K562 (cell line): ENCODE results near the gene GPC2. TPM values are rescaled to one million over a fixed set of nuclear protein-coding genes. Genes with fewer than 3 reads are reported as not detected.

Source experiments
- ATAC-seq: fragments of 200-7000 bp; cut with Tn5 transposase; 3 replicates; pipeline ENCODE4 v1.9.1; 2020; ENCODE audit warnings: moderate library complexity
- BruUV-seq: library from RNA; stranded (reverse); fragments of 400-500 nt; replicated peaks from 2 replicates; lab custom pipeline; 2021; lab: Mats Ljungman, UMichigan
- CTCF ChIA-PET: fragments of 300-600 bp; formaldehyde crosslinking; extraction: SDS; loops from one replicate; lab custom pipeline; 2021; ENCODE audit warnings: low intra/inter-chr PET ratio; lab: Yijun Ruan, JAX
- POLR2A ChIA-PET: fragments of 300-600, 350-650 bp; sonication (Branson Sonifier 250); formaldehyde crosslinking; extraction: SDS; loops from one replicate; lab custom pipeline; 2021; ENCODE audit warnings: antibody characterized with exemption, inconsistent platforms; lab: Yijun Ruan, JAX
- DNase-seq, 4 experiments: peaks; one replicate each; pipeline versions ENCODE4 v3.0.0 to v3.0.0-alpha.2; 2011 to 2018; ENCODE audit warnings: low spot score in 3 of 4, mixed read lengths in 3 of 4; ENCODE audit errors: extremely low read depth in 1 of 4
- FAIRE-seq: peaks from 2 replicates; lab custom pipeline; 2011; peaks lifted over from hg19 to GRCh38; lab: Jason Lieb, UNC
- H2AFZ ChIP-seq: 2 replicates; pipeline ENCODE4 v1.6.0; 2011; ENCODE audit warnings: low read depth, low read length, control low read depth, inconsistent platforms
- H3K27ac ChIP-seq: fragments of 200-600 bp; 3 replicates; pipeline ENCODE4 v1.8.0; 2011; ENCODE audit warnings: low read depth, mild to moderate bottlenecking, control low read depth, inconsistent platforms, low read length, moderate library complexity, mixed read lengths; ENCODE audit errors: extremely low read depth
- H3K27me3 ChIP-seq, 2 experiments: fragments of 300-600 bp in 1 of 2; 2 replicates in 1 of 2; 3 replicates in 1 of 2; pipeline versions ENCODE4 v1.6.0 to v1.8.0; 2011; ENCODE audit warnings: inconsistent platforms in 2 of 2, low read length in 2 of 2, mild to moderate bottlenecking in 1 of 2, mixed read lengths in 1 of 2, moderate library complexity in 1 of 2; ENCODE audit not compliant: control insufficient read depth in 2 of 2, insufficient read depth in 2 of 2
- H3K36me3 ChIP-seq: fragments of 300-600 bp; 3 replicates; pipeline ENCODE4 v1.8.0; 2011; ENCODE audit warnings: mild to moderate bottlenecking, low read length, inconsistent platforms; ENCODE audit not compliant: control insufficient read depth, insufficient read depth
- H3K4me1 ChIP-seq, 2 experiments: fragments of 200-600 bp in 1 of 2; replicated peaks in 1 of 2; 2 replicates in 1 of 2; 3 replicates in 1 of 2; pipeline versions ENCODE4 v1.5.1 to v1.8.0; 2011; ENCODE audit warnings: inconsistent platforms in 2 of 2, low read length in 2 of 2, mild to moderate bottlenecking in 1 of 2, mixed read lengths in 1 of 2, moderate library complexity in 1 of 2; ENCODE audit not compliant: control insufficient read depth in 2 of 2, insufficient read depth in 2 of 2
- H3K4me2 ChIP-seq: 2 replicates; pipeline ENCODE4 v1.6.1; 2011; ENCODE audit warnings: low read length, control low read depth, inconsistent platforms, mixed read lengths; ENCODE audit not compliant: insufficient read depth
- H3K4me3 ChIP-seq: fragments of 200-600 bp; sonication (generic), shearing (Covaris generic); 2 replicates; pipeline ENCODE4 v1.5.1; 2016; ENCODE audit warnings: control low read depth, inconsistent platforms
- H3K79me2 ChIP-seq: fragments of 200-600 bp; 3 replicates; pipeline ENCODE4 v1.8.0; 2011; ENCODE audit warnings: low read length, inconsistent platforms; ENCODE audit not compliant: control insufficient read depth, insufficient read depth
- H3K9ac ChIP-seq, 2 experiments: 2 replicates each; pipeline versions ENCODE4 v1.6.0 to v1.6.1; 2011; ENCODE audit warnings: low read depth in 2 of 2, low read length in 2 of 2, control low read depth in 1 of 2, inconsistent platforms in 1 of 2, mild to moderate bottlenecking in 1 of 2, mixed read lengths in 1 of 2; ENCODE audit not compliant: insufficient read depth in 1 of 2
- H3K9me1 ChIP-seq: one replicate; pipeline ENCODE4 v1.6.0; 2011; ENCODE audit warnings: inconsistent platforms, mild to moderate bottlenecking, low read length, moderate library complexity; ENCODE audit not compliant: control insufficient read depth, insufficient read depth
- H3K9me3 ChIP-seq: replicated peaks from 2 replicates; pipeline ENCODE4 v1.5.1; 2011; ENCODE audit warnings: low read depth, low read length, inconsistent platforms; ENCODE audit not compliant: control insufficient read depth, insufficient read depth
- H4K20me1 ChIP-seq: replicated peaks from 2 replicates; pipeline ENCODE4 v1.6.1; 2011; ENCODE audit warnings: low read length, inconsistent platforms, mixed read lengths; ENCODE audit not compliant: control insufficient read depth, insufficient read depth
- CBFA2T3 ChIP-seq: fragments of 450-650 bp; IDR thresholded peaks from 2 replicates; pipeline ENCODE4 v1.6.1; 2017
- CTBP1 ChIP-seq: fragments of 450-650 bp; IDR thresholded peaks from 2 replicates; pipeline ENCODE4 v1.6.1; 2016; ENCODE audit warnings: borderline replicate concordance
- DPF2 ChIP-seq: fragments of 450-650 bp; IDR thresholded peaks from 2 replicates; pipeline ENCODE4 v1.6.1; 2016
- E2F3 ChIP-seq: fragments of 250-450 bp; sonication (Bioruptor Pico); IDR thresholded peaks from 2 replicates; pipeline ENCODE4 v1.4.0; 2020; ENCODE audit warnings: mild to moderate bottlenecking
- NFIC ChIP-seq: fragments of 450-650 bp; IDR thresholded peaks from 2 replicates; pipeline ENCODE4 v1.6.1; 2017; ENCODE audit warnings: mild to moderate bottlenecking, inconsistent platforms
- SOX6 ChIP-seq: fragments of 450-650 bp; IDR thresholded peaks from 2 replicates; pipeline ENCODE4 v1.6.1; 2014; ENCODE audit warnings: mild to moderate bottlenecking
- SPI1 ChIP-seq: IDR thresholded peaks from 2 replicates; pipeline ENCODE4 v1.6.1; 2011; ENCODE audit warnings: low read depth, low read length, control low read depth, borderline replicate concordance
- TEAD4 ChIP-seq, 2 experiments: sonication (generic) in 1 of 2; formaldehyde crosslinking in 1 of 2; IDR thresholded peaks; 2 replicates each; pipeline versions ENCODE4 v1.6.1 to v1.8.0; 2012 to 2022; ENCODE audit warnings: borderline replicate concordance in 1 of 2, inconsistent platforms in 1 of 2, low read length in 1 of 2, mild to moderate bottlenecking in 1 of 2, missing genetic modification reagents in 1 of 2
- YY1 ChIP-seq, 3 experiments: IDR thresholded peaks; 2 replicates each; pipeline ENCODE4 v1.6.1; 2011; ENCODE audit warnings: low read length in 2 of 3, mild to moderate bottlenecking in 2 of 3, moderate library complexity in 2 of 3, borderline replicate concordance in 1 of 3, control low read depth in 1 of 3, low read depth in 1 of 3; ENCODE audit not compliant: insufficient read depth in 3 of 3, insufficient replicate concordance in 2 of 3, control insufficient read depth in 1 of 3, insufficient read length in 1 of 3; ENCODE audit errors: extremely low read depth in 1 of 3
- ZBTB7A ChIP-seq: IDR thresholded peaks from 2 replicates; pipeline ENCODE4 v1.6.1; 2011; ENCODE audit warnings: low read depth, mild to moderate bottlenecking, low read length, moderate library complexity, borderline replicate concordance; ENCODE audit not compliant: control insufficient read depth
- ZFX ChIP-seq: sonication (generic); formaldehyde crosslinking; IDR thresholded peaks from 2 replicates; pipeline ENCODE4 v1.8.0; 2022; ENCODE audit warnings: mild to moderate bottlenecking, missing genetic modification reagents, moderate library complexity
- WGBS: fragments of 100-300 bp; shearing (Covaris generic); methylation state at CpG from one replicate; pipeline ENCODE4 v1.1.6; 2016; ENCODE audit warnings: low coverage, mixed read lengths; ENCODE audit not compliant: insufficient coverage; ENCODE audit errors: missing lambda C conversion rate; 5-methylcytosine and 5-hydroxymethylcytosine counted together
- in situ Hi-C: fragments of 300-500 bp; cut with MboI; formaldehyde crosslinking; loops from 4 replicates; pipeline ENCODE4 v1.15.0; 2018; ENCODE audit warnings: inconsistent platforms, mixed read lengths
- intact Hi-C: fragments of 100-400 bp; cut with micrococcal nuclease; formaldehyde crosslinking; loops from 2 replicates; pipeline ENCODE4 v1.14.2; 2022
- polyA plus RNA-seq, 8 experiments: library from polyadenylated mRNA; depleted of rRNA in 4 of 8; stranded (reverse) in 5 of 8; unstranded in 3 of 8; fragments of >200 nt; fragmentation: Nextera tagmentation in 2 of 8; fragmentation: Illumina TruSeq in 1 of 8; extraction: Ambion mirVana in 2 of 8; extraction: Trizol in 1 of 8; gene quantifications; 2 replicates each; pipeline versions ENCODE4 v1.2.1 to v1.2.3, GENCODE V29; 2011 to 2014; ENCODE audit warnings: inconsistent platforms in 1 of 8, missing spikeins in 1 of 8
- total RNA-seq, 7 experiments: library from RNA; depleted of rRNA in 6 of 7; stranded (reverse); fragments of >200 nt in 6 of 7; fragmentation: Illumina TruSeq in 2 of 7; extraction: Trizol in 2 of 7; gene quantifications; 2 replicates each; pipeline versions ENCODE4 v1.2.1 to v1.2.3, GENCODE V29; 2011 to 2021; ENCODE audit warnings: low replicate concordance in 1 of 7
- TF ChIP-seq, protein P1 (sequence below): fragments of 450-650 bp; IDR thresholded peaks from 2 replicates; pipeline ENCODE4 v1.6.1; 2018; ENCODE audit not compliant: partially characterized antibody
- TF ChIP-seq, protein P2 (sequence below): fragments of 450-650 bp; IDR thresholded peaks from 2 replicates; pipeline ENCODE4 v1.6.1; 2017; ENCODE audit warnings: antibody characterized with exemption, mild to moderate bottlenecking

GPC2 gene
- total and polyA plus RNA-seq, 9 of the 15 experiments (the other 6 are each of a cell fraction or from before 2014, with no cell fraction given) = 0.06 to 7.7 (median 1.4) TPM; not detected in 1

DNA sequence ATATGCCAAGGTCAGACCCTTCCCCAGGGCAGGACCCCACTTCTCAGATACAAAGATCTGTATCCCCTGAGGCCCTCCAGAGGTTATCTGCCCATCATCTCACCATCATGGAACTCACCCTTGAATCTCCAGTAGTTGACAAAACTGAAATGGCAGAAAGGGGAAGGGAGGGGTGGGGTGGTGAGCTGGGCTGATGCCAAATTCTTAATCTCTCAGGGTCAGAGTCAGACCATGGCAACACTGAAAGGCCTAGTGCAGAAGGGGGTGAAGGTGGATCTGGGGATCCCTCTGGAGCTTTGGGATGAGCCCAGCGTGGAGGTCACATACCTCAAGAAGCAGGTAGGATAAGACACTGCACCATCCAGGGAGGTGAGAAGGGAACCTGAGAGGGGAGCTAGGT, 54.6 kb downstream of the GPC2 start:
- ChIA-PET POLR2A (interaction anchor here (0.6 to 5.7 kb wide), 5 partner anchors 19 to 618 kb away, joined by 3 to 45 read pairs (median 3); partner anchors contain the start of genes AP4M1, MCM7 and ZNF3), CTCF (no interaction called here)
- Histone ChIP-seq H3K4me3 (no peak overlapping the region), H3K27me3 (no peaks in the 10 kb centered on the region), H4K20me1 (0 out of 2 replicates have a peak, but pooled peaks cover 4% of the 10 kb centered on the region), H3K4me1 (peaks cover 35 to 69% of the 10 kb centered on the region in 2 experiments), H3K27ac (peak overlapping the region; percentile 65), H3K9ac (peak overlapping the region in 1 of 2 experiments; percentile 85; a peak in 2 of 4 replicates), H3K9me1 (no peaks in the 10 kb centered on the region), H2AFZ (peak overlapping the region; percentile 71), H3K4me2 (peak overlapping the region; percentile 36), H3K36me3 (no peaks in the 10 kb centered on the region; the same call in 2 of the 3 replicates), H3K79me2 (peaks cover 36% of the 10 kb centered on the region), H3K9me3 (no peaks in the 10 kb centered on the region)
- FAIRE-seq (no peak), ATAC-seq (no peak), DNase-seq (peak in 3 of 4 experiments; percentile 21 to 71 (median 61))
- whole genome bisulfite sequencing = 64% methylated on average over 1 of the region's 1 CpG
- in situ Hi-C loops (no loop called here), intact Hi-C loops (no loop called here)
- BruUV-seq = no TSS peak
- TF ChIP-seq ZBTB7A (peak; percentile 37; the same call in 1 of the 2 replicates), E2F3 (CRISPR knock-in tag) (no peak), CBFA2T3 (0 out of 2 replicates have a peak, but pooled peaks have one; percentile 28), SPI1 (peak; percentile 73), SOX6 (no peak), DPF2 (peak; percentile 31; the same call in 1 of the 2 replicates), NFIC (peak; percentile 92), ZFX (no peak), CTBP1 (0 out of 2 replicates have a peak, but pooled peaks have one; percentile 37), YY1 (IDR thresholded peaks at IDR 0.05; ENCODE audit: borderline replicate concordance in 1 of 3, control insufficient read depth in 1 of 3, extremely low read depth in 1 of 3, insufficient read depth in 3 of 3, insufficient read length in 1 of 3, insufficient replicate concordance in 2 of 3, low read depth in 1 of 3, low read length in 2 of 3) (peak in 1 of 3 experiments; percentile 49), TEAD4 (IDR thresholded peaks at IDR 0.05; ENCODE audit: low read length) (peak; percentile 34; the same call in 1 of the 2 replicates), TEAD4 (CRISPR knock-in tag; IDR thresholded peaks at IDR 0.05; ENCODE audit: borderline replicate concordance) (no peak)
- TF ChIP-seq, protein P1, sequence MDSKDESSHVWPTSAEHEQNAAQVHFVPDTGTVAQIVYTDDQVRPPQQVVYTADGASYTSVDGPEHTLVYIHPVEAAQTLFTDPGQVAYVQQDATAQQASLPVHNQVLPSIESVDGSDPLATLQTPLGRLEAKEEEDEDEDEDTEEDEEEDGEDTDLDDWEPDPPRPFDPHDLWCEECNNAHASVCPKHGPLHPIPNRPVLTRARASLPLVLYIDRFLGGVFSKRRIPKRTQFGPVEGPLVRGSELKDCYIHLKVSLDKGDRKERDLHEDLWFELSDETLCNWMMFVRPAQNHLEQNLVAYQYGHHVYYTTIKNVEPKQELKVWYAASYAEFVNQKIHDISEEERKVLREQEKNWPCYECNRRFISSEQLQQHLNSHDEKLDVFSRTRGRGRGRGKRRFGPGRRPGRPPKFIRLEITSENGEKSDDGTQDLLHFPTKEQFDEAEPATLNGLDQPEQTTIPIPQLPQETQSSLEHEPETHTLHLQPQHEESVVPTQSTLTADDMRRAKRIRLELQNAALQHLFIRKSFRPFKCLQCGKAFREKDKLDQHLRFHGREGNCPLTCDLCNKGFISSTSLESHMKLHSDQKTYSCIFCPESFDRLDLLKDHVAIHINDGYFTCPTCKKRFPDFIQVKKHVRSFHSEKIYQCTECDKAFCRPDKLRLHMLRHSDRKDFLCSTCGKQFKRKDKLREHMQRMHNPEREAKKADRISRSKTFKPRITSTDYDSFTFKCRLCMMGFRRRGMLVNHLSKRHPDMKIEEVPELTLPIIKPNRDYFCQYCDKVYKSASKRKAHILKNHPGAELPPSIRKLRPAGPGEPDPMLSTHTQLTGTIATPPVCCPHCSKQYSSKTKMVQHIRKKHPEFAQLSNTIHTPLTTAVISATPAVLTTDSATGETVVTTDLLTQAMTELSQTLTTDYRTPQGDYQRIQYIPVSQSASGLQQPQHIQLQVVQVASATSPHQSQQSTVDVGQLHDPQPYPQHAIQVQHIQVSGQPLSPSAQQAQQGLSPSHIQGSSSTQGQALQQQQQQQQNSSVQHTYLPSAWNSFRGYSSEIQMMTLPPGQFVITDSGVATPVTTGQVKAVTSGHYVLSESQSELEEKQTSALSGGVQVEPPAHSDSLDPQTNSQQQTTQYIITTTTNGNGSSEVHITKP = peak; percentile 55
- TF ChIP-seq, protein P2, sequence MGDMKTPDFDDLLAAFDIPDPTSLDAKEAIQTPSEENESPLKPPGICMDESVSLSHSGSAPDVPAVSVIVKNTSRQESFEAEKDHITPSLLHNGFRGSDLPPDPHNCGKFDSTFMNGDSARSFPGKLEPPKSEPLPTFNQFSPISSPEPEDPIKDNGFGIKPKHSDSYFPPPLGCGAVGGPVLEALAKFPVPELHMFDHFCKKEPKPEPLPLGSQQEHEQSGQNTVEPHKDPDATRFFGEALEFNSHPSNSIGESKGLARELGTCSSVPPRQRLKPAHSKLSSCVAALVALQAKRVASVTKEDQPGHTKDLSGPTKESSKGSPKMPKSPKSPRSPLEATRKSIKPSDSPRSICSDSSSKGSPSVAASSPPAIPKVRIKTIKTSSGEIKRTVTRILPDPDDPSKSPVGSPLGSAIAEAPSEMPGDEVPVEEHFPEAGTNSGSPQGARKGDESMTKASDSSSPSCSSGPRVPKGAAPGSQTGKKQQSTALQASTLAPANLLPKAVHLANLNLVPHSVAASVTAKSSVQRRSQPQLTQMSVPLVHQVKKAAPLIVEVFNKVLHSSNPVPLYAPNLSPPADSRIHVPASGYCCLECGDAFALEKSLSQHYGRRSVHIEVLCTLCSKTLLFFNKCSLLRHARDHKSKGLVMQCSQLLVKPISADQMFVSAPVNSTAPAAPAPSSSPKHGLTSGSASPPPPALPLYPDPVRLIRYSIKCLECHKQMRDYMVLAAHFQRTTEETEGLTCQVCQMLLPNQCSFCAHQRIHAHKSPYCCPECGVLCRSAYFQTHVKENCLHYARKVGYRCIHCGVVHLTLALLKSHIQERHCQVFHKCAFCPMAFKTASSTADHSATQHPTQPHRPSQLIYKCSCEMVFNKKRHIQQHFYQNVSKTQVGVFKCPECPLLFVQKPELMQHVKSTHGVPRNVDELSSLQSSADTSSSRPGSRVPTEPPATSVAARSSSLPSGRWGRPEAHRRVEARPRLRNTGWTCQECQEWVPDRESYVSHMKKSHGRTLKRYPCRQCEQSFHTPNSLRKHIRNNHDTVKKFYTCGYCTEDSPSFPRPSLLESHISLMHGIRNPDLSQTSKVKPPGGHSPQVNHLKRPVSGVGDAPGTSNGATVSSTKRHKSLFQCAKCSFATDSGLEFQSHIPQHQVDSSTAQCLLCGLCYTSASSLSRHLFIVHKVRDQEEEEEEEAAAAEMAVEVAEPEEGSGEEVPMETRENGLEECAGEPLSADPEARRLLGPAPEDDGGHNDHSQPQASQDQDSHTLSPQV = 0 out of 2 replicates have a peak, but pooled peaks have one; percentile 23
